Glomerular visceral epithelial cell (primary cell): ENCODE measurements around the gene FOXP1.

Experiments
- DNase-seq: peaks from one replicate; pipeline ENCODE4 v3.0.0-alpha.2; 2016; ENCODE audit errors: extremely low spot score

FOXP1 gene

GRCh38 chr3:71372241-71372768, 211.2 kb downstream of the FOXP1 start:
- no peak for DNase-seq

- no peak for DNase-seq
Measured at GRCh38 chr3:71371282-71371681, 212.2 kb downstream of the FOXP1 start.

DNA sequence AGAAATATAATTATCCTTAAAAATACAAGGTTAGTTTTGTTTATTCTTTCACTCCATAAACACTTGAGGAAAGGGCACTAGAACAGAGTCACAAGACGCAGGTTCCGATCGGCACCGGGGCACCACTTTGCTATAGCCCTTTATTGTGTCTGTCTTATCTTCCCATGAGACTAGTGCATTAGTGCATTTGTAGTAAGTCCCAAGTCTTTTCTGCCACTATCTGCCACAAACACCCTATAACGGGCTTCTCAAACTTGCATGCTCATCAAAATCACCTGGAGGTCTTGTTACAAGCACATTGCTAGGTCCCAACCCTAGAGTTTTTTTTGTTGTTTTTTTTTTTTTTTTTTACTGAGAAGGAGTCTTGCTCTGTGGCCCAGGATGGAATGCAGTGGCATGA, 213.1 kb downstream of the FOXP1 start:
- no peak for DNase-seq

- DNase-seq, result no peak
Measured at GRCh38 chr3:71369701-71370391, 213.7 kb downstream of the FOXP1 start.

GRCh38 chr3:71366988-71367604, 216.4 kb downstream of the FOXP1 start:
- DNase-seq, result no peak

GRCh38 chr3:71361334-71361890, 222.1 kb downstream of the FOXP1 start:
- no peak for DNase-seq

- DNase-seq, result no peak
Measured at GRCh38 chr3:71360764-71361163, 222.8 kb downstream of the FOXP1 start.

DNA sequence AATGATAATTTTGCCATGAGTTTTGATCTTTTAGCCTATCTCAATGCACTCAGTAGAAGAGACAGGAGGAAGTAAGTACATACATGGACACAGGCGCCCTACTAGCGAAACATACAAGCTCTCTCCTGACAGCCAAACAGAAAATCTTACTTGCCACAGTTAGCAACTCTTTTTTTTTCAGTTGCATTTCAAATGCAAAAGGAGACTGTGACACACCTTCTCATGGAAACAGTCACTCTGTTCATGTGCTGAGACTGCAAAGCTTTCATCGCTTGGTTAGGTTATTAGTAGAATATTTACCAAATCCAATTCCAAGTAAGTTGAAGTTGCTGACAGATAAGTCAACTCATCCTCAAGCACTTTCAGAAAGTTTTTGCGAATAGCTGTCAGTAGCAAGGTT, 223.3 kb downstream of the FOXP1 start:
- peak; percentile 50 for DNase-seq

DNA sequence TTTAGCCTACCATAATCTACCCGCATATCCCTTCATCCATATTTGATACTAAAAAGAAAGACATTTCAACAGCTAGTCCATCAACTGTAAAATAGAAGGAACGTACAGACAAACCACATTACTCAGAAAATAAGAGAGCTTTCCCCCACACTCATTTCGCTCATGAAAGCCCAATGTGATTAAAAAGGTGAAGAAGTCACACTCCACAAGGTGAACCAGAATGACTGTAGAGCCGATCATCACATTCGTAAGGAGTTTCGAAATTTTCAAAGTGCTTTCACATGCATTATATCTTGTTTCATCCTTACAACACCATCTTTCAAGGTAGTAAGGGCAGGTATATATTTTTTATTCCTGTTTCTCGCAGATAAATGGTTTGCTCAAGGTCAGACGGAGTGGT, 225.3 kb downstream of the FOXP1 start:
- DNase-seq, result no peak

GRCh38 chr3:71356265-71356664, 227.3 kb downstream of the FOXP1 start:
- peak; percentile 62 for DNase-seq

DNA sequence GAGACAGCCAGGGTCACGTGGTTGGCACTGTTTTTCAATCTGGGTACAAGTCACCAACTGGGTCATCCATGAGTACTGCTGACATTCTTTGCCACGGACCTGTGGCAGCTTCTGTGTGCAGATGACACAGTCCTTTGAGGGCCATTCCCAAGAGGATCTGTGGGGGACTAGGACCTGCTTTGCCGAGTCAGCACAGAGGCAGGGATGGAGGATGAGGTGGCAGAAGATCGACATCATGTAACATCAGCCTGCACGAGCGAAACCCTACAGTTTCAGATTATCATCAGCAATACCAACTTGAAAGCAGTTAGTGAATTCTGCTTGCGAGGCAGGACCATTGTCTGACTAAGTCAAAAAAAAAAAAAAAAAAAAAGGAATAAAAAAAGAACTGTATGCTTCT, 227.7 kb downstream of the FOXP1 start:
- DNase-seq, result no peak

- DNase-seq, result no peak
Measured at GRCh38 chr3:71355037-71355436, 228.5 kb downstream of the FOXP1 start.

GRCh38 chr3:71351403-71352149, 232.0 kb downstream of the FOXP1 start:
- DNase-seq, result no peak

- no peak for DNase-seq
Measured at GRCh38 chr3:71350998-71351397, 232.5 kb downstream of the FOXP1 start.

DNA sequence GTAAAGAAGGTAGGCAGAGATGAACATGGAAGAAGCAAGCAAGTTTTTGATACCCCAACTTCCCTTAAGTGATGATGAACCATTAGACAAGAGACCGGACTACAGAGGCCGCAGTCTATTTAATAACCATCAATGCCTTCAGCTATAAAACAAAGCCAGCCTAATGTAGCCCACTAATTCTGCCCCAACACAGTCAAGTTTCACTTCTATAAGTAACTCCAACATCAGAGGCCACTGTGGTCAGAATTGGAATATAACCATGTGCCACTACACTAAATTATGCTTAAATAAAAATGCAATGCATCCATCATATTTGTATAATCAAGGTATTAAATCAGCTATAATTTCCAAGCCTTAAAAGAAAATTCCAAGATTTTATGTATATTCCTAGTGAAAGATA, 234.7 kb downstream of the FOXP1 start:
- DNase-seq, result no peak

GRCh38 chr3:71348001-71348632, 235.4 kb downstream of the FOXP1 start:
- DNase-seq, result no peak

DNA sequence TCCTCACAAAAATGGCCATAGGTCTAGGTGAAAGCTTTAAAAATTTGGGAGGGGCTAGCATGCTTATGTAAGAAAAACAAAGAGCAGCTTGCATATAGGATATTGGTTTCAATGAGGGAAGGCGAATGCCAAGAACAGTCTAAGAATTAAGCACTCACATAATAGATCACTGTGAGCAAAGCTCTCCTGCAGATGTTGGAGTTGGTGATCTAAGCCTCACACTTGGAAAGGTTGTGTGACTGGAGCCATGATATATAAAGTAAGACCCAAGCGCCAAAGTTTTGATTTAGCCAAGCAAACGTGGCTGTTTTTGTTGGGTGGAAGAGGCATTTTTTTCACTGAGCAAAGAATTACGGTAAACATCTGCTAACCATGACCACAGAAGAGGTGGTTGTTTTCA, 237.5 kb downstream of the FOXP1 start:
- no peak for DNase-seq

- no peak for DNase-seq
Measured at GRCh38 chr3:71345429-71346040, 238.0 kb downstream of the FOXP1 start.

GRCh38 chr3:71341721-71342120, 241.8 kb downstream of the FOXP1 start:
- DNase-seq, result peak; percentile 66

DNA sequence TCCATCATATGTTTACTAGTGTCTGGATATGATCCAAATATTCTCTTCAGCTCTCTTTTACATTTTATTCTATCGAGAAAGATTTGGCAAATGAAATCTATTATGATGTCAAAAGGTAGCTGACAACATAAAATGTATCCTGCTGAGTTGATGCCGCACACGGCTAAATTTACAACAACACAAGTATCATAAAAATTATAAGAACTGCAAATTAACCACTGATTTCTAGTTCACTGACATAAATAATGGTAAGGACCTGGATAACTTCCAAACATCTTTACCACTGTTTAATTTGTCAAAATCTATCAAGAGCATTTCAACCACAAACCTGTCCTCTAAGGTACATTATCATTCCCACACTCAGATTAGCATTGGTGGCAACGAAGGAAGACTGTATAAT, 244.5 kb downstream of the FOXP1 start:
- no peak for DNase-seq

DNA sequence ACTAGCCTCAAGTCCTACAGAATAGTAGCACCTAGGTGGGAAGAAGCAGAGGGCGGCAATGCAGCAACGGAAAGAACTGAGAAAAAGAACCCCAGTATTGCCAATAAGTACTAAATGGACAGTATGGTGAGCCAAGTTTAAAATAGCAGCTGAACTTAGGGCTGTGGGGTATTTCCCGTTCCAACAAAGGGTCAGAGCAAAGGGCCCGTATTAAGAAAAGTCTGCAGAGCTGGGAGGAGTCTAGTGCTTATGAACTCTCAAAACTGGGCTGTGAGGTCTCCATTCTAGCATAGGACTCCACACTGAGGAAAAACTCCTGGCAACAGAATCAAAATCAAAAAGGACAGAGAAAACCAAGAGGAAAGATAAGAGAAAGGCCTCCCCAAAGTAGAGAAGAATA, 250.7 kb downstream of the FOXP1 start:
- DNase-seq, result no peak

- no peak for DNase-seq
Measured at GRCh38 chr3:71330909-71331308, 252.6 kb downstream of the FOXP1 start.
